Smooth muscle cell (in vitro differentiated cells): ENCODE data around the gene TPSB2. TPM values are rescaled to one million over a fixed set of nuclear protein-coding genes. Genes with fewer than 3 reads are reported as not detected.
"Not testable (repeated sequence)": the region's sequence is repeated elsewhere in the genome, so short reads cannot be mapped to it uniquely, and the experiment has no call there.

Source experiments
- DNase-seq: peaks from one replicate; lab custom pipeline; 2025; ENCODE audit not compliant: unreplicated experiment; lab: John Stamatoyannopoulos, UW
- H2AFZ ChIP-seq: fragments of 200-600 bp; sonication (generic); 2 replicates; pipeline ENCODE4 v1.6.0; 2016; ENCODE audit warnings: antibody characterized with exemption, low read depth, mild to moderate bottlenecking
- H3F3A ChIP-seq: fragments of 200-600 bp; sonication (generic); 2 replicates; pipeline ENCODE4 v1.6.0; 2017; ENCODE audit warnings: antibody characterized with exemption, low read depth
- H3K27ac ChIP-seq: fragments of 200-600 bp; sonication (generic); 2 replicates; pipeline ENCODE4 v1.5.1; 2016; ENCODE audit warnings: low read depth, mild to moderate bottlenecking
- H3K27me3 ChIP-seq: fragments of 200-600 bp; sonication (generic); 2 replicates; pipeline ENCODE4 v1.6.1; 2016; ENCODE audit warnings: low read depth, mild to moderate bottlenecking
- H3K36me3 ChIP-seq: fragments of 200-600 bp; sonication (generic); 2 replicates; pipeline ENCODE4 v1.5.1; 2016; ENCODE audit warnings: low read depth
- H3K4me1 ChIP-seq: fragments of 200-600 bp; sonication (generic); 2 replicates; pipeline ENCODE4 v1.5.1; 2016; ENCODE audit warnings: low read depth
- H3K4me2 ChIP-seq: fragments of 200-600 bp; sonication (generic); 2 replicates; pipeline ENCODE4 v1.6.0; 2016; ENCODE audit warnings: mild to moderate bottlenecking
- H3K4me3 ChIP-seq: fragments of 200-600 bp; sonication (generic); 2 replicates; pipeline ENCODE4 v1.5.1; 2016; ENCODE audit warnings: mild to moderate bottlenecking
- H3K79me2 ChIP-seq: fragments of 200-600 bp; sonication (generic); 2 replicates; pipeline ENCODE4 v1.6.0; 2016; ENCODE audit warnings: low read depth, mild to moderate bottlenecking
- H3K9ac ChIP-seq: fragments of 200-600 bp; sonication (generic); 2 replicates; pipeline ENCODE4 v1.6.0; 2016; ENCODE audit warnings: low read depth
- H3K9me3 ChIP-seq: fragments of 200-600 bp; sonication (generic); replicated peaks from 2 replicates; pipeline ENCODE4 v1.5.1; 2016; ENCODE audit warnings: low read depth
- H4K20me1 ChIP-seq: fragments of 200-600 bp; sonication (generic); 2 replicates; pipeline ENCODE4 v1.6.0; 2016; ENCODE audit warnings: low read depth
- CTCF ChIP-seq: fragments of 200-600 bp; sonication (generic); IDR thresholded peaks from 2 replicates; pipeline ENCODE4 v1.5.1; 2017; ENCODE audit warnings: borderline replicate concordance, mild to moderate bottlenecking, antibody characterized with exemption; ENCODE audit not compliant: insufficient read depth, poor library complexity, severe bottlenecking
- WGBS: methylation state at CpG from one replicate; pipeline ENCODE4 v1.1.7; 2016; ENCODE audit warnings: low lambda C conversion rate; 5-methylcytosine and 5-hydroxymethylcytosine counted together
- polyA plus RNA-seq: library from polyadenylated mRNA; unstranded; fragments of >200 nt; fragmentation: Nextera tagmentation; extraction: Ambion mirVana; gene quantifications from 2 replicates; pipeline ENCODE4 v1.2.1, GENCODE V29; 2016
- total RNA-seq: library from RNA; depleted of rRNA; stranded (reverse); fragments of >200 nt; gene quantifications from 2 replicates; pipeline ENCODE4 v1.2.3, GENCODE V29; 2014

The TPSB2 gene
- total and polyA plus RNA-seq, 2 experiments from 2014 or later, result not detected

- no peak overlapping the region for H3K4me2 ChIP-seq
- no peaks in the 10 kb centered on the region for H3K79me2 ChIP-seq
- no peaks in the 10 kb centered on the region for H3K27me3 ChIP-seq
- no peak overlapping the region for H3K4me3 ChIP-seq
- DNase-seq, result no peak
- H4K20me1 ChIP-seq, result no peaks in the 10 kb centered on the region
- no peaks in the 10 kb centered on the region for H3K36me3 ChIP-seq
- no peaks in the 10 kb centered on the region for H3K4me1 ChIP-seq
- no peaks in the 10 kb centered on the region for H3K9me3 ChIP-seq
- no peak overlapping the region for H3K9ac ChIP-seq
- H3F3A ChIP-seq, result no peaks in the 10 kb centered on the region
- WGBS, result 83% methylated on average over 22 of the region's 22 CpGs
- H2AFZ ChIP-seq, result no peak overlapping the region
- no peak for TF ChIP-seq CTCF
- H3K27ac ChIP-seq, result no peak overlapping the region
Measured at GRCh38 chr16:1245452-1246020, 15.6 kb upstream of the TPSB2 start.

GRCh38 chr16:1244881-1245280, 14.9 kb upstream of the TPSB2 start:
- Histone ChIP-seq H2AFZ (no peak overlapping the region), H3K9me3 (no peaks in the 10 kb centered on the region), H3K27ac (no peak overlapping the region), H3K9ac (no peak overlapping the region), H3K4me3 (no peak overlapping the region), H3K36me3 (no peaks in the 10 kb centered on the region), H3K27me3 (no peaks in the 10 kb centered on the region), H4K20me1 (no peaks in the 10 kb centered on the region), H3K79me2 (no peaks in the 10 kb centered on the region), H3K4me1 (no peaks in the 10 kb centered on the region), H3K4me2 (no peak overlapping the region), H3F3A (no peaks in the 10 kb centered on the region)
- TF ChIP-seq CTCF, result no peak
- DNase-seq, result no peak
- 88% methylated on average over 12 of the region's 12 CpGs for WGBS

- WGBS, result 88% methylated on average over 26 of the region's 32 CpGs
- not testable (repeated sequence) for H3F3A ChIP-seq, H3K9ac ChIP-seq, H3K4me3 ChIP-seq, H3K27me3 ChIP-seq, H3K4me2 ChIP-seq, H2AFZ ChIP-seq, H3K27ac ChIP-seq, H3K9me3 ChIP-seq, H3K4me1 ChIP-seq, H3K36me3 ChIP-seq, H3K79me2 ChIP-seq, H4K20me1 ChIP-seq, DNase-seq
Measured at GRCh38 chr16:1243907-1244850, 14.2 kb upstream of the TPSB2 start.

- whole genome bisulfite sequencing, result 82% methylated on average over 9 of the region's 11 CpGs
- not testable (repeated sequence) for H4K20me1 ChIP-seq, H3K27me3 ChIP-seq
Measured at GRCh38 chr16:1243363-1243762, 13.4 kb upstream of the TPSB2 start.

GRCh38 chr16:1241081-1241480, 11.1 kb upstream of the TPSB2 start:
- H2AFZ ChIP-seq, H3F3A ChIP-seq, H3K9me3 ChIP-seq, H3K27me3 ChIP-seq, H4K20me1 ChIP-seq, H3K27ac ChIP-seq, H3K79me2 ChIP-seq, DNase-seq, H3K4me1 ChIP-seq, H3K36me3 ChIP-seq, H3K4me3 ChIP-seq, H3K9ac ChIP-seq, H3K4me2 ChIP-seq: not testable (repeated sequence)
- 90% methylated on average over 10 of the region's 15 CpGs for WGBS

More at GRCh38 chr16:1243363-1243762, 13.4 kb upstream of the TPSB2 start:
- not testable (repeated sequence) for H3K9me3 ChIP-seq, H3K4me2 ChIP-seq, H3K79me2 ChIP-seq, H3K4me1 ChIP-seq, H2AFZ ChIP-seq, H3K4me3 ChIP-seq, H3K36me3 ChIP-seq, H3K27ac ChIP-seq, DNase-seq, H3F3A ChIP-seq, H3K9ac ChIP-seq

GRCh38 chr16:1240436-1240835, 10.5 kb upstream of the TPSB2 start, which contains the start of gene TPSAB1:
TPSAB1 (plus strand) TSS chr16:1240705; CDS start chr16:1240939, 234 bp downstream.
- not testable (repeated sequence) for H3K79me2 ChIP-seq, H3K9me3 ChIP-seq, H2AFZ ChIP-seq, H3K27ac ChIP-seq, H3K4me1 ChIP-seq, DNase-seq, H3K4me3 ChIP-seq, H3K27me3 ChIP-seq, H4K20me1 ChIP-seq, H3F3A ChIP-seq, H3K36me3 ChIP-seq, H3K9ac ChIP-seq, H3K4me2 ChIP-seq
- 79% methylated on average over 10 of the region's 12 CpGs for WGBS

GRCh38 chr16:1239575-1239974, 9.6 kb upstream of the TPSB2 start:
- WGBS, result 100% methylated on average over 2 of the region's 9 CpGs
- H3K4me3 ChIP-seq, H3K36me3 ChIP-seq, H3K9ac ChIP-seq, H3F3A ChIP-seq, DNase-seq, H3K4me2 ChIP-seq, H3K79me2 ChIP-seq, H3K27ac ChIP-seq, H3K4me1 ChIP-seq, H2AFZ ChIP-seq, H3K27me3 ChIP-seq, H4K20me1 ChIP-seq, H3K9me3 ChIP-seq: not testable (repeated sequence)
